Glutamatergic neuron (in vitro differentiated cells): Measurements from ENCODE around the gene PCDHGC3. TPM values are rescaled to one million over a fixed set of nuclear protein-coding genes. Genes with fewer than 3 reads are reported as not detected.

ENCODE experiments used
- DNase-seq: peaks from one replicate; pipeline ENCODE4 v3.0.0; 2022
- H3K27ac Mint-ChIP-seq: one replicate; pipeline ENCODE4 v1.8.0; 2020; ENCODE audit warnings: mild to moderate bottlenecking, mixed read lengths, inconsistent platforms; ENCODE audit not compliant: unreplicated experiment
- H3K27me3 Mint-ChIP-seq: one replicate; pipeline ENCODE4 v1.8.0; 2020; ENCODE audit warnings: mild to moderate bottlenecking, moderate library complexity, mixed read lengths, inconsistent platforms; ENCODE audit not compliant: unreplicated experiment
- H3K36me3 Mint-ChIP-seq: one replicate; pipeline ENCODE4 v1.8.0; 2020; ENCODE audit warnings: mild to moderate bottlenecking, mixed read lengths, inconsistent platforms; ENCODE audit not compliant: unreplicated experiment
- H3K4me1 Mint-ChIP-seq: one replicate; pipeline ENCODE4 v1.8.0; 2020; ENCODE audit warnings: mild to moderate bottlenecking, low read depth, mixed read lengths, inconsistent platforms; ENCODE audit not compliant: unreplicated experiment
- H3K4me3 Mint-ChIP-seq: one replicate; pipeline ENCODE4 v1.8.0; 2020; ENCODE audit warnings: mild to moderate bottlenecking, mixed read lengths, inconsistent platforms; ENCODE audit not compliant: unreplicated experiment
- H3K9me3 Mint-ChIP-seq: one replicate; pipeline ENCODE4 v1.8.0; 2020; ENCODE audit warnings: mild to moderate bottlenecking, moderate library complexity, mixed read lengths, inconsistent platforms; ENCODE audit not compliant: unreplicated experiment
- CTCF ChIP-seq: fragments of 200-600 bp; sonication (generic); IDR thresholded peaks from one replicate; pipeline ENCODE4 v1.5.0; 2021; ENCODE audit not compliant: partially characterized antibody, unreplicated experiment
- total RNA-seq: library from RNA; stranded (reverse); fragmentation: NEBNext Ultra II Directional; extraction: Animal tissue kit (Norgen Biotek cat#: 25700); gene quantifications from one replicate; pipeline ENCODE4 v1.2.1, GENCODE V29; 2021; ENCODE audit not compliant: unreplicated experiment

The PCDHGC3 gene
- total RNA-seq, 1 donor from 2014 or later: 40.1 TPM

DNA sequence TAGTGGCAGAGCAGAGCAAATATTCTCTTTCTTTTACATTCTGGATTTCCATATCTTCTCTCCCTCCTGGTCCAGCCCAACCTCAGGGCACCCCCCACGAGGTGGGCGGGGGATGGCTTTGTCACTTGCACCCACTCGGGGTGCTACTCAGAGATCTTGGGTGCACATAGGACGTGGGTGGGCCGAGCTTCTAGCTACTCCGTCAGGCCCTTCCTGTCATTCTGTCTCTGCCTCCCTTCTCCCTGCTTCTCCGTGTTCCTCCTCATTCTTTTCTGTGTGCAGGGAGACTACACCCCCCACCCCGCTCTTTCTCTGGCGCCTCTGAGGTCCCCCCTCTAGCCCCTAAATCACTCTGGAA is 32.7 kb downstream of the PCDHGC3 start:
- DNase-seq: no peak
- H3K27ac Mint-ChIP-seq: peak overlapping the region; percentile 93
- H3K4me3 Mint-ChIP-seq: peak overlapping the region; percentile 78
- H3K4me1 Mint-ChIP-seq: peaks cover 35% of the 10 kb centered on the region
- H3K9me3 Mint-ChIP-seq: peaks cover 24% of the 10 kb centered on the region
- H3K27me3 Mint-ChIP-seq: peaks cover 20% of the 10 kb centered on the region
- peaks cover 6% of the 10 kb centered on the region for H3K36me3 Mint-ChIP-seq
- TF ChIP-seq CTCF: no peak

GRCh38 chr5:141508798-141509611 is 33.2 kb downstream of the PCDHGC3 start:
- TF ChIP-seq CTCF: no peak
- peak overlapping the region; percentile 95 for H3K27ac Mint-ChIP-seq

GRCh38 chr5:141510160-141510559 is 34.4 kb downstream of the PCDHGC3 start:
- Mint-ChIP-seq H3K9me3 (peaks cover 31% of the 10 kb centered on the region), H3K27ac (peak overlapping the region; percentile 95), H3K27me3 (peaks cover 25% of the 10 kb centered on the region), H3K4me3 (no peak overlapping the region), H3K36me3 (peaks cover 6% of the 10 kb centered on the region), H3K4me1 (peaks cover 42% of the 10 kb centered on the region)
- DNase-seq: no peak
- TF ChIP-seq CTCF: no peak

More at GRCh38 chr5:141508798-141509611, 33.2 kb downstream of the PCDHGC3 start:
- Mint-ChIP-seq H3K4me3 (peak overlapping the region; percentile 84), H3K9me3 (peaks cover 29% of the 10 kb centered on the region), H3K36me3 (peaks cover 6% of the 10 kb centered on the region), H3K4me1 (peaks cover 36% of the 10 kb centered on the region), H3K27me3 (peaks cover 24% of the 10 kb centered on the region)
- DNase-seq: peak; percentile 75

DNA sequence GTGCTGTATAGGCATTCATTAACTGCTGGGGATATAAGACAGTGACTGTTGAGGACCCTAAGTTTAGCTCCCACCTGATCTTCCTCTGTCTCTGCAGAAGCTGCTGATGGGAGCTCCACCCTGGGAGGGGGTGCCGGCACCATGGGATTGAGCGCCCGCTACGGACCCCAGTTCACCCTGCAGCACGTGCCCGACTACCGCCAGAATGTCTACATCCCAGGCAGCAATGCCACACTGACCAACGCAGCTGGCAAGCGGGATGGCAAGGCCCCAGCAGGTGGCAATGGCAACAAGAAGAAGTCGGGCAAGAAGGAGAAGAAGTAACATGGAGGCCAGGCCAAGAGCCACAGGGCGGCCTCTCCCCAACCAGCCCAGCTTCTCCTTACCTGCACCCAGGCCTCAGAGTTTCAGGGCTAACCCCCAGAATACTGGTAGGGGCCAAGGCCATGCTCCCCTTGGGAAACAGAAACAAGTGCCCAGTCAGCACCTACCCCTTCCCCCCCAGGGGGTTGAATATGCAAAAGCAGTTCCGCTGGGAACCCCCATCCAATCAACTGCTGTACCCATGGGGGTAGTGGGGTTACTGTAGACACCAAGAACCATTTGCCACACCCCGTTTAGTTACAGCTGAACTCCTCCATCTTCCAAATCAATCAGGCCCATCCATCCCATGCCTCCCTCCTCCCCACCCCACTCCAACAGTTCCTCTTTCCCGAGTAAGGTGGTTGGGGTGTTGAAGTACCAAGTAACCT is 35.3 kb downstream of the PCDHGC3 start:
- DNase-seq: no peak
- no peak overlapping the region for H3K27ac Mint-ChIP-seq
- H3K36me3 Mint-ChIP-seq: peaks cover 6% of the 10 kb centered on the region
- no peak overlapping the region for H3K4me3 Mint-ChIP-seq
- peaks cover 34% of the 10 kb centered on the region for H3K9me3 Mint-ChIP-seq
- peaks cover 20% of the 10 kb centered on the region for H3K27me3 Mint-ChIP-seq
- TF ChIP-seq CTCF: no peak
- H3K4me1 Mint-ChIP-seq: peaks cover 50% of the 10 kb centered on the region
